Measurements from ENCODE around the gene INHA.

Gene INHA, protein sequence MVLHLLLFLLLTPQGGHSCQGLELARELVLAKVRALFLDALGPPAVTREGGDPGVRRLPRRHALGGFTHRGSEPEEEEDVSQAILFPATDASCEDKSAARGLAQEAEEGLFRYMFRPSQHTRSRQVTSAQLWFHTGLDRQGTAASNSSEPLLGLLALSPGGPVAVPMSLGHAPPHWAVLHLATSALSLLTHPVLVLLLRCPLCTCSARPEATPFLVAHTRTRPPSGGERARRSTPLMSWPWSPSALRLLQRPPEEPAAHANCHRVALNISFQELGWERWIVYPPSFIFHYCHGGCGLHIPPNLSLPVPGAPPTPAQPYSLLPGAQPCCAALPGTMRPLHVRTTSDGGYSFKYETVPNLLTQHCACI

DNA sequence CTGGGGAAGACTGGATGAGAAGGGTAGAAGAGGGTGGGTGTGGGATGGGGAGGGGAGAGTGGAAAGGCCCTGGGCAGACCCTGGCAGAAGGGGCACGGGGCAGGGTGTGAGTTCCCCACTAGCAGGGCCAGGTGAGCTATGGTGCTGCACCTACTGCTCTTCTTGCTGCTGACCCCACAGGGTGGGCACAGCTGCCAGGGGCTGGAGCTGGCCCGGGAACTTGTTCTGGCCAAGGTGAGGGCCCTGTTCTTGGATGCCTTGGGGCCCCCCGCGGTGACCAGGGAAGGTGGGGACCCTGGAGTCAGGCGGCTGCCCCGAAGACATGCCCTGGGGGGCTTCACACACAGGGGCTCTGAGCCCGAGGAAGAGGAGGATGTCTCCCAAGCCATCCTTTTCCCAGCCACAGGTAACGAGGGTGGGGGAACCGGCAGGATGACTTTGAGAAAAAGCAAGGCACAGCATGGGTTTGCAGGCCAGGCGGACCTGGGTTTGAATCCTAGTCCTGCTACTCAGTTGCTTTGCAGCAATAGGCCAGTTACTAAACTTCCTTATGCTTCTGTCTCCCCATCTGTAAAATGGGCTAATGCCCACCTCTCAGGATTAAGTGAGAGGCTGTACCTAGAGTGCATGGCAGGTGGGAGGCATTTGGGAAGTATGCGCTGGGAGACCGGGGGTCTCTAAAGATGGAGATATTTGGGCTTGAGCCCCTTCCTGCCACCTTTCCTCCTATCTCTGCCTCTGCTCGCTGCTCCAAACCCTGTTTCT lies at the start of gene INHA:
Gene INHA (plus strand): TSS at position 74 of the 765 bp plus-strand sequence. CDS start 65 bp downstream, at position 139.
- no peak for DNase-seq (ENCODE audit: low read depth in 3 of 3)

- DNase-seq (ENCODE audit: low read depth in 3 of 3), result no peak
These were observed 49.0 kb upstream of the INHA start for GRCh38 chr2:219523031-219523671.

- no peak for DNase-seq (ENCODE audit: low read depth in 3 of 3)
These were observed 47.3 kb upstream of the INHA start for GRCh38 chr2:219524817-219525216.

DNA sequence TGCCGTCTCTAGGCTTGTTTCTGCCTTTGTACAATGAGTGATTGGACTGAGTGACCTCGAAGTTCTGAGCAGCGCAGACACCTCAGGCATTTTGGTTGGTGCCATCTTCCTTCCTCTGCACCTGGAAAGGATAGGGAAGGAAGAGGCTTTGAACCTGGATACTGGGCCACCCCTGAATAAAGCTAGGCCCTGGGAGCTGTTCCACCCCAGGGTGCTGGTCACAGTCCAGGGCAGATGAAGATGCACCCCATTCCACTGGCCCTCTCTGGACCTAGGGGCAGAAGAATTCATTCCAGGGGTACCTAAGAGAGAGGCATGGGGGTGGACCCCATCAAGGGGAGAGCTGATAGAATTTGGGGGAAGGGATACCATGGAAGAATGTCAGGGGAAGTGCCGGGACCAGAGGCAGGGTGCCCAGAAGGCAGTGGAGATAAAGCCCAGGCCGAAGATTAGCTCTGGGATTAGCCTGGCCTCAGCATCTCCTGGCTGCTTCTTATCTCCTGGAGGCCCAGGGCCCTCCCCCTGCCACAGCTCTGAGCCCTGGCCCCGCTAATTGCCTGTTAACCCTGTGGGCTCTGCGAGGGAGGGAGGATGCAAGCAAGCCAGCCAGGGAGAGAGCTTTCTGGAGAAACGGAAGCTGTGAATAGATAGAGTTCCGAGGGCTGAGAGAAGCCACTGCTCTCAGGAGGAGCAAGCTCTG lies 46.4 kb upstream of the INHA start:
- no peak for DNase-seq (ENCODE audit: low read depth in 3 of 3)

DNA sequence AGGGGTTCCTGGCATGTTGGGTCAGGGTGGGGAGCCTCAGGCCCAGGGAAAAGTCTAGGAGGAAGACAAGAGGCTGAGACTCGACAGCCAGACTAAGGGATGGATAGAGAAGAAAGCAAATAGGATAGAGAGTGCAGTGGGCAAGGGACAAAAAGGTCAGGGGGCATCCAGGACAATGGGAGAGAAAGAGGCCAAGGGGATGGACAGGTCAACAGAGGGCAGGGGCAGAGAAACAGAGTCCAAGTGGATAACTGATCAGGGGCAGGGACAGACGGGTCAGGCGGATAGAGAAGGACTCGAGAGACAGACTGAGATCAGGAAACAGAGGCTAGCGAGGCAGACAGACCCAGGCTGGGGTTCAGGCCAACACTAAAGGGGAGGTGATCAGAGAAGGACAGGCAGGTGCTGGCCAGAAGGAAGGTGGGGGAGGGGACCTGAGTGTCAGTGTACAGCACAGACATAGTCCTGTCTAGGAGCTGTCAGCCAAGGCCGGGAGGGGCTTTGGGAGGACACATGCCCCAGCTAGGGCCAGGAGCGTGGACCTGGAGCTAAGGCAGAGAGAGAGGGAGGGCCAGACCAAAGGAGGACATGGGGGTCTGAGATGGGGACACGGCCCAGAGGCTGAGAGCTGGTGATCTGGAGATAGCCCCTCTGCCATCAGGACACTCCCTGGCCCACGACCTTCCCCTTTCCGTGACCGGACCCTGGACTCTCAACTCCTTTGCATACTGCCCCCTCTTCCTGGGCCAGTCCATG lies 45.6 kb upstream of the INHA start:
- DNase-seq (ENCODE audit: low read depth in 3 of 3), result no peak

- DNase-seq (ENCODE audit: low read depth in 3 of 3), result no peak
These were observed 45.1 kb upstream of the INHA start for GRCh38 chr2:219527076-219527394.

DNA sequence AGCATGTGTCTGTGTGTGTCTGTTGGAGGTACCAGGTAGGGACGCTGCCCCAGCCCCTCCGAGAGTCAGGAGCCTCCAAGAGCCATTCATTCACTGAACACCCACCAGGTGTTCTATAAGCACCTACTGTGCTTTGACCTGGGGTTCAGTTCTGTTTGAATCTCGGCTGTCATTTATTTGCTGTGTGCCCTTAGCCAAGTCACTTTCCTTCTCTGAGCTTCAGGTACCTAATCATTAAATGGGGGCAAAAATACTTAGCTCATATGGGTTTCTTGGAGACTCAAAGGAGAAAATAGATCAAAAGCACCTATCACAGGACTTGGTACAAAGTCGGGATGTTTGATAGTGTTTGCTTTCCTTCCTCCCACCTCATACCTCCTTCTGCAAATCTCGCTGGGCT lies 44.6 kb upstream of the INHA start:
- no peak for DNase-seq (ENCODE audit: low read depth in 3 of 3)

DNA sequence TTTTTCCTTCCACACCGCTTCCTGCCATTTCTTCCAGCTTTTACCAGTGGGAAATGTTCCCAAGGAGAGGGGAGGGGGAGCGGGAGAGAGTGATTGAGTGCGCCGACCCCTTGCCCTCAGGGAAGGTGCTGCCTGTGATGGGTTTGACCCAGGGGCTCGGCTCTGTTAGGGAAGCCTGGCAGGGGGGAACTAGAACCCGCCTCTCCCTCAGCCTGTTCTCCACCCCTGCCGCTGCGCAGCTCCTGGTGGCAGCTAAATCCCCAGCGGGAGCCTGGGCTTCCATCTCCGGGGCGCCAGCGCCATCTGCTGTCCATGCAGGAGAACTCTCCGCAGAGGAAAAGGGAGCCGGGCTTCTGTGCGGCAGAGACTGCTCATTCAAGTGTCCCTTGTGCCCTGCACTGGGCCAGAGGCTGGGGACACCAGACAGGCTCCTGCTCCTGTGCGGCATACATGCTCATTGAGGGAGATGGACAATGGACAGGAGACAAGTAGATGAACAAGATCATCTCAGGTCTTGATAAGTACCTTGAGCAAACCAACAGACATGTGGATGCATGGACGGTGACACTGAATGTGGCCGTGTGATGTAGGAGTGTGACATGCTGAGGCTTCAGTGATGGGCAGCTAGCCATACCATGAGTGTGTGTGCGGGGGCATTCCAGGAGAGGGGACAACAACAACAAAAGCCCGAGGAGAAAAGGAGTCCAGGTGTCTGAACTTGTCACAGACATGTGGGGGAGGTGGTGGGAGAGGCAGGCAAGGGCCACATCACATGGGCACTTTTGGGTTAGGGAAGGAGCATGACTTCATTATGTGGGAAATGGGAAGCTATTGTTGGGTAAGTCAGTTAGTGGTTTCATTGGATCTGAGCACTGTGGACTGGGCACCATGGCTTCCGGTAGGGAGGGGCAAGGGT lies 41.8 kb upstream of the INHA start:
- DNase-seq (ENCODE audit: low read depth in 3 of 3), result peak; percentile 72 to 82 (median 81)

DNA sequence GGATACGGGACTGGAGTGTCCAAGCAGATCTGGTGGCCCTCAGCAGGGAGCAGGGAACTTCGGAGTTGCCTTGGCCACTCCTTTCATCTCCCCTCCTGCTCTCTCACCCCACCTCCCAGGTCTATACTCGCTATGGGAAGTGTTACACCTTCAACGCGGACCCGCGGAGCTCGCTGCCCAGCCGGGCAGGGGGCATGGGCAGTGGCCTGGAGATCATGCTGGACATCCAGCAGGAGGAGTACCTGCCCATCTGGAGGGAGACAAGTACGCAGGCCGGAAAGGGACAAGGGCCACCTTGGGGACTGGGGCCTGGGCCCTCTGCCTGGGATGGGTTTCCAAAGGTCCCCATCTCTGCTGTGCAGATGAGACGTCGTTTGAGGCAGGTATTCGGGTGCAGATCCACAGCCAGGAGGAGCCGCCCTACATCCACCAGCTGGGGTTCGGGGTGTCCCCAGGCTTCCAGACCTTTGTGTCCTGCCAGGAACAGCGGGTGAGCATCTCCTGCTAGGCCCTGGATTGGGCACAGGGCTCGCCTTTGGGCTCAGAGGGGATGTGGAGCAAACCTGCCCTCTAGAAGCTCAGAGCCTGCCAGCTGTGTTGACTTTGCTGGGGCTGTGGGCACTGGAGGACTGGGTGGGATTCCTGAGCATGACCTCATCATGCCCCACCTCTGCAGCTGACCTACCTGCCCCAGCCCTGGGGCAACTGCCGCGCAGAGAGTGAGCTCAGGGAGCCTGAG lies 40.3 kb upstream of the INHA start:
- no peak for DNase-seq (ENCODE audit: low read depth in 3 of 3)

DNA sequence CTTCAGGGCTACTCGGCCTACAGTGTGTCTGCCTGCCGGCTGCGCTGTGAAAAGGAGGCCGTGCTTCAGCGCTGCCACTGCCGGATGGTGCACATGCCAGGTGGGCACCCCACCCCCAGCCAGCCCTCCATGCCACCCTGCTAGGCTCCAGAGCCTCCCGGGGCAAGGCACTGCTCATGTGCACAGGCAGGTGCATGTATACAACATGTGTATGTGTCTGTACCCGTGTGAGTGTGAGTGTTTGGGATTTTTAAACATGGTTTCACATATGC lies 39.8 kb upstream of the INHA start:
- DNase-seq (ENCODE audit: low read depth in 3 of 3), result no peak

DNA sequence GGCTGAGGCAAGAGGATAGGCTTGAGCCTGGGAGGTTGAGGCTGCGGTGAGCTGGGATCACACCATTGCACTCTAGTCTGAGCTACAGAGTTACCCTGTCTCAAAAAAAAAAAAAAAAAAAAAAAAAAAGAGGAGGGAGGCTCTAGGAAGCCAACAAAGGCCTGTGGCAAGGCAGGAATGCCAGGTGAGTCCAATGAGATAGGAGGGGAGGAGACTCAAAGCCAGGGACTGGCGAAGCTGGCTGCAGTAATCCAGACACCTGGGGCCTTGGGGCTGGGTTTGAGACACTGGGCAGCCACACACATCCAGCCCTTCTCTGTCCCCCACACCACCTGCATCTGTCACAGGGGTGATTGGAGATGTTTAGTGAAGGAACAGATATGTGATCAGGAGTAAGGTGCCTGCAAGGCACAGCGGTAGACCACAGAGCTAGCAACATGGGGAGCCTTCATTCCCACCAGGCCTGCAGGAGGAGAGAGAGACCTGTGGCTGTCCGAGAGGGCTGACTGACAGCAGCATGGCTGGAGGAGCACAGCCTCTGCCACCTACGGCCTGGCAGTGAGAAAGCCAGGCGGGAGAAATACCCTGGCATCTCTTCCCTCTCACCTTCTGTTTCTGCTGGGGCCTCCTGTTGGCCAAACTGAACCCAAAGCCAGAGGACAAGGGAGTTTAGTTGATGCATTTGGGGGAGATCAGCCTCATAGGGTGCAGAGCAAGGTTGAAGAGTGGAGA lies 38.0 kb upstream of the INHA start:
- DNase-seq (ENCODE audit: low read depth in 3 of 3), result no peak

DNA sequence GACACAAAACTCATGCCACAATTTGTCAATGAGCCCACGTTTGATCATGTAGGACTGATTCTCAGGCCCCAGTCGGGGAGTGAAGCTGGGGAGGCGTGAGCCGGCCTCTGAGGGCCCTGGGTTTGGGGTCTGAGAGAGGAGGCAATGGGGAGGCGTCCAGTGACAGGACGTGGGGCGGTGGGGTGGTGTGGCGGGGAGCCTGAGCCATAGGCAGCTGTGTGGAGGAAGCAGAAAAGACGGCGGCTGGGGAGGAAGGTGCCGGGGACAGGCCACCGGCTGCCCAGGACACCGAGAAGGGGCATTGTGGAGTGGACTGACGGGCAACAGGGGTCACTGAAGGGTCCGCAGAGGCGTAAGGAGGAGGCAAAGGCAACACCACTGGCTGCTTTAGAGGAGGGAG lies 35.7 kb upstream of the INHA start:
- no peak for DNase-seq (ENCODE audit: low read depth in 3 of 3)

- DNase-seq (ENCODE audit: low read depth in 3 of 3), result no peak
These were observed 35.1 kb upstream of the INHA start for GRCh38 chr2:219536967-219537366.

DNA sequence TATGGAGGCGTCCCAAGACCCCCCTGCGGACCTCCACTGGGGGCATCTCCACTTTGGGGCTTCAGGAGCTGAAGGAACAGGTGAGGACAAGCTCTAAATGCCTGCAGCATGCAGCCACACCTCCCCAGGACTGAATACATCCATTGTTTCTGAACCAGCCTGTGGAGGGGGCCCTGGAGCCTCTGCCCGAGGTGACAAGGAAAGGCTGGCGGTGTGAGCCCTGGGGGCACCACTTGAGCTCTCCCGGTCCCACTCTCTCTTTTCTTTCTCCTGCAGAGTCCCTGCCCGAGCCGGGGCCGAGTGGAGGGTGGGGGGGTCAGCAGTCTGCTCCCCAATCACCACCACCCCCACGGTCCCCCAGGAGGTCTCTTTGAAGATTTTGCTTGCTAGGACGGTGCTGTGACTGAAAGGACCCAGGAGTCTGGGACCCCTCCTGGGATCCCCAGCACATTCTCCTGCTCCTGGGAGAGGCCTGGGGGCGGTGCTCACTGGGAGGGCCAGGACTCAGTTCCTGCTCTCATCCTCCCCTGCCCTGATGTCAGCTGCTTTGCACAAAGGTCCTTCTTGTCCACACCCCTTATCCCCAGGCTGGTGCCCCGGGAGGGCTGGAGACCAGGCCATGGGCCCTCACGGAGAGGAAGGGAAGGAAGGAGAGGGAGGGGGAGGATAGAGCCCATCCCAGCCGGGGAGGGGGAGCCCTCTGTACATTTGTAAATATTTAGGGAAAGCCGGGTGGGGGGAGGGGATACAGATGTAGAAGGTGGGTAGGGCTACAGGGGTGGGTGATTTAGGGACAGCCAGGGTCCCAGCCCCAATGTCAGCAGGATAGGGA lies 34.2 kb upstream of the INHA start:
- DNase-seq (ENCODE audit: low read depth in 3 of 3), result no peak

DNA sequence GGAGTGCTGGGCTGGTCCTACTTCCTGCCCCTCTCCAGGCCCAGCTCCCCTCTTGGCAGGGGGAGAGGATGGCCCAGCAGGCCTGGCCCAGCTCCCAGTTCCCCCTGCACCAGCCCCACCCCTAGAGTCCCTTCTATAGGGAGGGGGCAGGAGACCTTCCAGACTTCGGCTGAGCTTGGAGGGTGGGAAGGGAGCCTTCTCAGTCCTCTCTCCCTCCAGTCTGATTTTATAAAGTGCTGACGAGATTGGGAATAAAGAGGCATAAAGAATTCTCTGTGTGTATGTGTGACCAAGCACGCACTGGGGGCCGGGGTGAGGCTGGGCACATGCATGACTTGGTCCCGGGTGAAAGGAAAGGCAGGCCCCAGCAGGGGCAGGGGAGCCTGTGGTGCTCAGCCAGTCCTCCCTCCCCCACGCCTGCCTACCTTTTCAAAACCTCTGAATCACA lies 33.6 kb upstream of the INHA start:
- DNase-seq (ENCODE audit: low read depth in 3 of 3), result no peak

DNA sequence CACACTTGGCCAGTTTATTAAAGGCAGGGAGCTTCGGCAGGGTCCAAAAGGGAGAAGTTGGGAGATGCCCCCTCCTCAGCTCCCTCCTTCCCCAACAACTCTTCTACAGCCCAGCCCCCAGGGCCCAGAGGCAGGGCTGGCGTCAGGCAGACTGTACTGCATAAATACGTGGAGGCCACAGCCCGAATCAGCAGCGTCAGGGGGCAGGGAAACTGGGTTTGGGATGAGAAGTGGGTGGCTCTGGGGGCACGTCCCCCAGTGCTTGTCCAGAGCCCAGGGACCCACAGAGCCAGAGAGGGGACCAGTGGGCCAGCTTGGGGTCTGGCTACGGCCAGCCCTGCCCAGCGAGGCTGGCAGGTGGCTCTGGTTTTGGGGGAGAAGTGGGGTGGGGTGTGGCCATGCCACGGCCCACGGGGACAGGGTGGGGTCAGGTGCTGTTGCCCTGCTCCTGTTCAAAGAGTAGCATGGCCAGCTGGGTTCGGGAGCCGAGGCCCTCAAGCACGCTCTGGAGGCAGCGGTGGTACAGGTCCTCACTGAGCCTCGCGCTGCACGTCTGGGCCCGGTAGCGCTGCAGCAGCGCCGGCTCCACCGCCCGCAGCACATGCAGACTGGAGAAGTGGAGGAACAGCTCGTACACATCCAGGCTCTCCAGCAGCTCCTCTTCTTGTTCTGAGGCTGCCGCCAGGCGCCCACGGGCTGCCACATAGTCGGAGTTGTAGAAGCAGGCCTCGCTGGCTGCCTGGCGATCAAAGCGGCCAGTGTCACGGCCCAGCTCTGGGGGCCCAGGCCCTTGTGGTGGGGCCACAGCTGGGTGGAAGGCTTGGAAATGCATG lies 32.9 kb upstream of the INHA start:
- no peak for DNase-seq (ENCODE audit: low read depth in 3 of 3)

DNA sequence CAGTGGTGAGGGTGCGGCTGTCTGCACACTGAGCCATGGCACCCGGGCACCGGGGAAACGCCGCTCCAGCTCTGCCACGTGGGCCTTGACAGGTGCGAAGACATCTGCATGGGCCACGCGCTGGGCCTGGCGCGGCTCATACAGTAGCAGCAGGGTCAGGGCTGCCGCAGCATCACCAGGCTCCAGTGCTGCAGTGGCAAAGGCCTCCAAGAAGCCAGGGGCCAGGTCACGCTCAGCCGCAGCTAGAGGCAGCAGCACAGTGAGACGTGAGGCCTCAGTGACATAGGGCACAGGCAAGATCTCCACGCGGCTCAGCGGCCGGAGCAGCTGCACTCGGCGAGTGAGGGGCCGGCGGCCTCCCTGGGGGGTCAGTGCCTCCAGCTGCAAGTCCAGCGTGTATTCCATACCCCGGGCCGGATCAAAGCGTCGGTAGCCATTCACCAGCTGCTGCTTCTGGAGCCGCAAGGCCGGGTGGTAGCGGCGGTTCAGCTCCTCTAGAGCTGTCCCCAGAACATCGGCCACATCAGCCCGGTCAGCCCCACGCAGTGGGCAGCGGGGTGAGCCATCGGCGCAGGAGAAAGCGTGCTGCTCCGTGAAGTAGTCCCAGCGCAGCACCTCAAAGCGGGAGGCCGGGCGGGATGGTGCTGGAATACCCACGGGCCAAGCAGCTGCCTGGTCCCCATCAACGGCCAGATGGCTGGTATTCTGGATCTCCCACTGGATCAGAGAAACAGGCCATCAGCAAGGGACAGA lies 32.0 kb upstream of the INHA start:
- no peak for DNase-seq (ENCODE audit: low read depth in 3 of 3)

All from stimulated activated CD4-positive, alpha-beta T cell treated with anti-CD3 and anti-CD28 coated beads, TNF-alpha, amount 100 ng/mL, for 48 hours (primary cell).